HL-60/S4 (cell line): ENCODE results near the gene DZIP3.
"Not testable (repeated sequence)": the region's sequence is repeated elsewhere in the genome, so short reads cannot be mapped to it uniquely, and the experiment has no call there.

Source experiments
- in situ Hi-C: fragments of 300-500 bp; cut with MboI; formaldehyde crosslinking; loops from 2 replicates; pipeline ENCODE4 v1.14.3; 2022; ENCODE audit warnings: low sequenced_read_pairs

Gene DZIP3

DNA sequence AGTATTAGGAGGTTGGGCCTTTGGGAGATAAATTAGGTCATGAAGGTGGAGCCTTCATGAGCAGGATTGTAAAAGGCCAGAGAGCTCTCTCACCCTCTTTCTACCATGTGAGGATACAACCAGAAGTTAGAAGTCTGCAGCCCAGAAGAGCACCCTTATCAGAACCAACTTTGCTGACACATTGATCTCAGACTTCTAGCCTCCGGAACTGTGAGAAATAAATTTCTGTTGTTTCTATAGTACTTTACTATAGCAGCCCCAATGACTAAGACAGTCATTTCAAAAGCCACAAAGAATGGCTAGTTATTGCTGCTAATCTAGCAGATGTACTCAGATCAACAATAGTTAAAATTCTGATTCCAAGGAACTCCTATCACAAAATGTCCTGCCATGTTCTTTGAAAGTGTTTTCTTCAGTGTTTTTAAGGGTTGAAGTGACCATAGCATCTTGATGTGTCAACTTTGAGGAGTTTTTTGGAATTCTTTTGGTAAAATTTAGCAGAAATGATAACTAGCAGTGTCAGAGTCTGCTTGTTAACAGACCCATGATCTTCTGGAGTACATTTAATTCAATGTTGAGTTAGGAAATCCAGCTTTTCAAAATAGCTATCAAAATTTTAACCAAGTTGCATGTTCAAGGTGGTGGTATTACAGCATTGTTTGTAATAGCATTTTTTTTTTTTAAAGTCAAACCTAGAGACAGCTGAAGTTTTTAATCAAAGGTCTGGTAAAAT lies 10.3 kb downstream of the DZIP3 start:
- in situ Hi-C loops, result no loop called here

DNA sequence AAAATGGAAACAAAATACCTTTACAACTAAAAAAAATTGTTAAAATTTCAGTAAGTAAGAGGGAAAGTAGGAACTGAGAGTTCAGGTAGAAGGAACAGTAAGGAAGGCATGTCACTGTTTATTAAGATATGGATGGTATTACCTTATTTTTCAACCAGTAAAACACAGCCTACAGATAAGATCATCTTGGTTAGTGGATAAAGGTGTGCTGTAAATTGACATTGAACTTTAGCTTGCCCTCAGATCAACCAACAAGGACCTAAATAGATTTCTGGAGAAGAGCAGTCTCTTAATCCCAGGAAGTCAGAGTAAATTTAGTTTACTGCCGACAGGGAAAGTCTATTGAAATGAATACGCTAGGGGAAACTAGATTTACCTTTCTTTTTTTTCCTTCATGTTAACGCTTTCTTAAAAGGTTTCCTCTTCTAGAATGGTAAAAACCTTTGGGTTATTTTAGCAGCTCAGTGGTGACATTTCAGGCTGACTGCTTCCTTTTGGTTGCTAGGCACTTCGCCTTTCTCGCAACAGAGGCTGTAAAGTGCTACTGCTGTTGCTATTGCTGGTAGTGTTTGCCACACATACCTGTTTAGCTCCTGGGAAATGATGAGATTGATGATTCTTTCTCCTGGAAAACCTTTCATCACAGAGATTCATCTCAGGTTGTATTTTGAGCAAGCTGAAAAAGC lies 12.9 kb downstream of the DZIP3 start:
- in situ Hi-C loops, result no loop called here

DNA sequence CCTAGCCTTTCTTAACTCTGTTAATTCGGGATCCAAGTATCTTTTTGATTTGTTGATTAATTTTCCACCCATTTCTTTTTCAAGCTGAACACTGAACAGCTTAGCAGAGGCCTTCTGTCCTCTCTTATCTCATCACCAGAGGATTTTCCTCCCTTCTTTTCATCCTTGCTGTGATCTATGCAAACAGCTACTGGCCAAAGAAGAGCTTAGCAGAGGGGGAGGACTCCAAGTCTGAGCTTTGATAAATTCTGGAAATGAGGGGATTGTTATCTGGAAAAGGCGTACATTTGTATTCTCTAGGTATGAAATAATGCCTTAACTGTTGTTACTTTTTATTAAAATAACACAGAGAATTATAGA lies 13.4 kb downstream of the DZIP3 start:
- in situ Hi-C loops, result no loop called here

DNA sequence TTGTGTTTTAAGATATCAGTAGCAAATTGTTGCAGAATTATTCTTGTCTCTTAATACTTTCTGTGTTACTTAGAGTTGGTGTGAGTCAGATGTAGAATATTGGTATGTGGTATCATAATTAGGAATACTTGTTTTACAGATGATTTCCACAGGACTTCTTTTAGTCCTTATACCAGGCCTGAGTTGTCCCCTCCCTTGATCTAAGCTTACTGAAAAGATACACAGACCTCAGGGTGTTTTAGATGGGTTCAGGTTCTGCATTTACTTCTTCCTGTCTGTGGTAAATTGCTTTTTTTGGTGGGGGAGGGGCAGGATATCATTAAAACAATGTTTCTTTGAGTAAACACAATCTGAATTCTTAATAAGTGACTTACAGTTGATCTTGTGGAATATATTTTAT lies 14.2 kb downstream of the DZIP3 start:
- in situ Hi-C loops, result no loop called here

DNA sequence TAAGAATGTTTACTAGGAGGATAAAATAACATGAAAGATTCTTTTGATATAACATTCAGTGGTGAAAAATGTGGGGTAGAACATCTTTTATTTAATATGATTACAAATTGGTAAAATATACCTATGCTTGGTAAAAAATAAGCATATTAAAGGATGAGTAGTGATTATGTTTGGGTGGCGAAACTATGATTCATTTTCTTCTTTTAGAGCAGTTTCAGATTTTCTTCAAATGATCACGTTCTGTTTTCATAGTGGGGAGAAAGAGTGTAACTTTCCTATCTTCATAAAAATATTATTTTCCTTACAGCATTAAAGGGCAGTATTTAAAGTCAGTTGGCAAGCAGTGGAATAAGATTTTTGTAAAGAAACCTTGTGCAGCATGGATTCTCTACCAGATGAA lies 15.5 kb downstream of the DZIP3 start:
- in situ Hi-C loops, result no loop called here

DNA sequence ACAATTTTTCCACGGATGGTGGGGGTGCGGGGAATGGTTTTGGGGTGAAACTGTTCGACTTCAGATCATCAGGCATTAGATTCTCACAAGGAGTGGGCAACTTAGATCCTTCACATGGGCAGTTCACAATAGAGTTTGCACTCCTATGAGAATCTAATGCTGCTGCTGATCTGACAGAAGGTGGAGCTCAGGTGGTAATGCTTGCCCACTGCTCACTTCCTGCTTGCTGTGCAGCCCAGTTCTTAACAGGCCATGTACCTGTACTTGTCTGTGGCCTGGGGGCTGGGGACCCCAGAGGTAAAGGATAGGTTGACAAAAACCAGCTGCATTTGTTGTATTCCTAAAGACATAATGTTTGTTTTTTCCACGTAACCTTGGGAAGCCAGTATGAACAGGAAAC lies 16.0 kb downstream of the DZIP3 start:
- in situ Hi-C loops, result no loop called here

DNA sequence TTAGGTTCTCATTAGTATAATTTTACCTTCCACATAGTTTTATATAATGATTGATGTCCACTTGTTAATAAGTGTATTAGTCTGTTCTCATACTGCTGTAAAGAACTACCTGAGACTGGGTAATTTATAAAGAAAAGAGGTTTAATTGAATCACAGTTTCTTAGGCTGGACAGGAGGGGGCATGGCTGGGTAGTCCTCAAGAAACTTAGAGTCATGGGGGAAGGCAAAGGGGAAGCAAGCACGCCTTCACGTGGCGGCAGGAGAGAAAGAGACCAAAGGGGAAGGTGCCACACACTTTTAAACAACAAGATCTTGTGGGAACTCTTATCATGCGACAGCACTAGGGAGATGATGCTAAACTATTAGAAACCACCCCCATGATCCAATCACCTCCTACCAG lies 19.2 kb downstream of the DZIP3 start:
- in situ Hi-C loops, result no loop called here

DNA sequence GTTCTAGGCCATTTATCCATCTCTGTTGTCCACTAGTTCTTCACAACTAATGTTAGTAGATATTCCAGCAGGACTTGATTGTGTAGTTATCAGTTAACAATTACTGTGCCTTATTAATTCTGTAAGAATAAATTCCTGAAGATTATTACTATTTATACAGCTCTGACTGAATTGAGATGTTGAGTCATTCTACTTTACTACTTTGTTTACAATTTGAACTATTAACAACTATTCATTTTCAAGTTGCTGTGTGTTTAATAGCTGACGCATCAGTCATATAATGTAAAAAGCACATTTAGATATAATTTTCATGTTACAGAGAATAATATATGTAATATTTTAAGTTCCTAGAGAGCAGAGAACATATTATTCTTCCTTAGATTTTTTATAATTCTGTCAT lies 21.1 kb downstream of the DZIP3 start:
- in situ Hi-C loops, result no loop called here

DNA sequence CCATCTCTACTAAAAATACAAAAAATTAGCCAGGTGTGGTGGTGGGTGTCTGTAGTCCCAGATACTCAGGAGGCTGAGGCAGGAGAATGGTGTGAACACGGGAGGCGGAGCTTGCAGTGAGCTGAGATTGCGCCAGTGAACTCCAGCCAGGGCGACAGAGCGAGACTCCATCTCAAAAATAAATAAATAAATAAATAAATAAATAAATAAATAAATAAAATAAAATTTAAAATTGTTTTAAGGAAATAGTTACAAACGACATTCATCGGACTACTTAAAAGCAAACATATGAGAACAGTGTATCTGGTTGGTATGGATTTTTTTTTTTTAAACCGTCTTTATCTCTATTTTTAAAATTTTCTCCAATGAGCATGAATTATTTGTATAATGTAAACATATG lies 26.6 kb downstream of the DZIP3 start:
- in situ Hi-C loops, result not testable (repeated sequence)

DNA sequence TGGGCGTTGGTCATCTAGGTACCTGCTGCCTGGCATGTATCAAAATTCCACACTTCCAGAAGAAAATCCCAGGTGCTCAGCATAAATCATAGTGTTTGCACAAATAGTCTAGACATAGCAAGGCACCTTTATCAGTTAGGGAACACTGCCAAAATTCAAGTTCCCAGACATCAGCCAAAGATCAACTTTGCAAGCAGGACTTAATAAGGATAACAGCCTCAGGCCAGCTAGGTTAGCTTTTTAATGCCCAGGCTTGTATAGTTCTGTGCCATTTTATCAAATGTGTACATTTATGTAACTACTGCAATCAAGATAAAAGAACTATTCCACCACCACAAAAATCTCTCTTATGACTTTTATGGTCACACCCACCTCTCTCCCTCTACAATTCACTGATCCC lies 30.7 kb downstream of the DZIP3 start:
- in situ Hi-C loops, result no loop called here

DNA sequence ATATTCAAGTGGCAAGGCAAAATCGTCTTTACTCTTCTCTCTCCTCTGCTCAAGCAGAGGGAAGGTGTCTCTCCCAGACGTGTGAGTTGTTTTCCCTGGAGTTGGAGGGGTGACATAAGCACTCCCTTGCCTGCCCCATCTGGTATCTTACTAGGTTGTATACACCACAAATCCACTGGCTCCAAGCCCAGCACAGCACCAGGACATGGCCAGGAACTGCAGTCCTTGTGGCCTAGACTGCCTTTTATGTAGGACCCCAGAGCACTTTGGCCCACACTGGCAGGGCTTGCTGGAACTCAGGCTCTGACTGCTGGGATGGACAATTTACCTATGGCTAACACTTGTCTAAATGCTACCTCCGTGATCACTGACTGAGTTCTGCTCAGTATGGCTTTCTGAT lies 34.0 kb downstream of the DZIP3 start:
- in situ Hi-C loops, result no loop called here

DNA sequence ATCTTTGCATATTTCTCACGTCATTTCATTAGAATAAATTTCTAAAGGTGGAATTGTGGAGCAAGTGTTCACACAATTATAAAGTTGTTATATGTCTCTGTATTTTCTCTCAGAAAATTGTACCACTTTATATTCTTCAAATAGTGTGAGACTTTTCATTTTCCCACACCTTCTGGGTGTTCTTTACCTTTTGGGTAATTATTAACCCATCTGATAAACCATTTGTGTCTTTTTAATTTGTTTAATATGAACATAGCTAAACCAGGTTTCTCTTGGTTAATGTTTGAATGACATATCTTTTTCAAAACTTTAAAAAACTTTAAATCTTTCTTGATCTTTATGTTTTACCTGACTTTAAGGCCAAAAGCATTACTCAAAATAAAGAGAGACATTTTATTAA lies 40.5 kb downstream of the DZIP3 start:
- in situ Hi-C loops, result no loop called here

DNA sequence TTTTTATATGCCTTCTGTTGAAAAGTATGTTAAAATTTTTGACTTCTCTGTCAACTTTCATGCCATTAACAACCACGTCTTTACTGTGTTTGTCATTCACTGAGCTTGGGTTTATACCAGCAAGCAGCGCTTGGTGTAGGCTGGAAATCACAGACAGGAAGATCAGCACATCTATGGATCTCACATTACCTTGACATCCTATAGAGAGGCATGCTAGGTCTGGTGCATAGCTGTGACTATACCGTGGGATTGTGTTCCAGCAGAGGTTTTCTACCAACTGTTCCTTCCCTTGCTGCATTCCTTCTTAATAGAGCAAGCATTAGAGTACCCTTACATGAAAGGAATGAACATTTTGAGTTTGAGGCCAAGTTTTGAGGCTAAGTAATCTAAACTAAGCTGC lies 53.0 kb downstream of the DZIP3 start:
- in situ Hi-C loops, result no loop called here

DNA sequence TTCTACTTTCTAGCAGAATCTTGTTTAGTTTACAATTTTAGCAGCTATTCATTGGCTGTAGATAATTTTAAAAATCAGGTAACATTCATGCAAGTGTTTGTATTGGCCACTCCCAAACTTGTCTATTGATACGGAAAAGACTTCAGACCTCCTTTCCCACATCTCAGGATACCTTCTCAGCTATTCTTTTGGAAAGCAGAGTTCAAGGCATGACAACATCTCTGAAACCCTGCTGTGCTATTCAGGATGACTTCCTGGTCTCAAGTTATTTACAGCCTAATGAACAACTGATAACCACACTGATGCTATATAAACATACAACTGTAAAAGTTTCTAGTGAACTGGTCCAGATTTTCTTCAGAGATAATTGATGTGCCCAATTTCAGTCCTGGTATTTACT lies 55.8 kb downstream of the DZIP3 start:
- in situ Hi-C loops, result no loop called here

DNA sequence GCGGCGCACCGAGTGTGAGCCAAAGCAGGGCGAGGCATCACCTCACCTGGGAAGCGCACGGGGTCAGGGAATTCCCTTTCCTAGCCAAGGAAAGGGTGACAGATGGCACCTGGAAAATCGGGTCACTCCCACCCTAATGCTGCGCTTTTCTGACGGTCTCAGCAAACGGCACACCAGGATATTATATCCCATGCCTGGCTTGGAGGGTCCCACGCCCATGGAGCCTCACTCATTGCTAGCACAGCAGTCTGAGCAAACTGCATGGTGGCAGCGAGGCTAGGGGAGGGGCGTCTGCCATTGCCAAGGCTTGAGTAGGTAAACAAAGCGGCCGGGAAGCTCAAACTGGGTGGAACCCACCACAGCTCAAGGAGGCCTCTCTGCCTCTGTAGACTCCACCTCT lies 66.1 kb downstream of the DZIP3 start:
- in situ Hi-C loops, result loop anchor here (25.0 kb wide), 1 partner anchor 257 kb away; no protein-coding TSS in a partner anchor

DNA sequence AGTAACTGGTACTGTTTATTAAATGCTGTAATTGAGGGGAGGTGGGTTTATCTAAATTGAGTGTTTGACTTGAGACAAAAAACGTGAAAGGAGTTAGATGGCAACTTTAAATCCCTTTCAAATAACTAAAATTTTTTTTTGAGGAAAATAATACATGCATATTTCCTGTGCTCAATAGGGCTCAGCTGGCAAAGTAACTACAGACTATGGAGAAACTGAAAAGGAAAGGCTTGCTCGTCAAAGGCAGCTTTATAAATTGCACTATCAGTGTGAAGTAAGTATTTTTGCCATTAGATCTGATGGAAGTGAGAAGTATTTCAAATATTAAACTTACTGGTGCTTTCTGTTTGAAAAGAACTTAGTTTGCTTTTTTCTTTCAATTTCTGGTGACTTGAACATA lies 72.2 kb downstream of the DZIP3 start:
- in situ Hi-C loops, result loop anchor here (25.0 kb wide), 1 partner anchor 251 kb away; no protein-coding TSS in a partner anchor

DNA sequence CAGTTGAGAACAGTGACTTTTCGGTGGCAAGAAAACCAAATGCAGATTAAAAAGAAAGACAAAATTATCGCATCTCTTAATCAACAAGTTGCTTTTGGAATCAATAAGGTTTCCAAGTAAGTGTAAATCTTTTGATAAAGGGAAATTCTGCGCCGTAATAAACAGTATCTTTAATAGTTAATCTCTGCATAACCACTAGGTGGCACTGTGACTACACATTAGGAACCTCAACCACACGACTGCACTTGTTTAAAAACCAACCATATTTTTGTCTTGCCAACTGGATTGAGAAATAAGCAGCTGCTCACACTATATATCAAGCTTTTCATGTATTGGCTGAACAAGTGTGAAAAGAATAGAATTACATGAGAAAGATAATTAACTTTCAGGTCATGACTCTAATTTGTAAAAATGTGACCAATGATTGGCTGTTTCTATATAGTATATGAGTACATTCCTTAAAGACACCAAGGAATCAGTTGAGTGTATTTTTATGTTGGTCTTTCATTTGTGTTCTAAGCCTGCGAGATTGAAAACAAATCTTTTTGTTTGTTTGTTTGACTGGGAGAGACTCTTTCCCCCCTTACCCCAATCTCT lies 72.7 kb downstream of the DZIP3 start:
- in situ Hi-C loops, result loop anchor here (25.0 kb wide), 1 partner anchor 250 kb away; no protein-coding TSS in a partner anchor

DNA sequence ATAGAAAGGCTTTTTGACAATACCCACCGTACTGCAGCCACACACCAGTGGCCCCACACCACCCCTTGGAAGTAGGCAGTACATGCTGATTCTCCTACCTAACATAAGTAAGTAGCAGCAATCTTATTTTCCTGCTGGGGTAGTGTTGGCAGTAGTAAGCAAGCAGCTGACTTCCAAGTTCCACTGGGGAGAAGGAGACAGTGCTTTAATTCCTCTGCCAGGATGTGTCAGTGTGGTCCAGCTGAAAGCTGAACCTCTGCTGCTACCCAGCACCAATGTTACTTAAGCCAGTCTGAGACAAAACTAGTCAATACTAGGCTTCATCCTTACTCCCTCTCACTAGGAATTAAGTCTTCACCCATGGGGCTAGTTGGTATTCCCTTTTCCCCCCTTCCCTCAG lies 74.7 kb downstream of the DZIP3 start:
- in situ Hi-C loops, result loop anchor here (25.0 kb wide), 1 partner anchor 248 kb away; no protein-coding TSS in a partner anchor

DNA sequence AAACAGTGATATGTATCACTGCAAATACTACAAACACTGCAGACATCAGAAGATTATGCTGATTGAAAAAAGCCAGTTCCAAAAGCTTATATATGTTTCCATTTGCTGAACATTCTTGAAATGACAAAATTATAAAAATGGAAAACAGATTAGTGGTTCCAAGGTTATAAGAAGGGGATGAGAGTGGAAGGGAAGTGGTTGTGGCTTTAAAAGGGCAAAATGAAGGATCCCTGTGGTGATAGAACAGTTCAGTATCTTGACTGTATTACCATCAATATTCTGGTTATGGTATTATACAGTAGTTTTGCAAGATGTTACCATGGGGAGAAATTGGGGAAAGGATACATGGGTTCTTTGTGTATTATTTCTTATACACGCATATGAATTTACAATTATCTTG lies 77.8 kb downstream of the DZIP3 start:
- in situ Hi-C loops, result loop anchor here (25.0 kb wide), 1 partner anchor 245 kb away; no protein-coding TSS in a partner anchor

DNA sequence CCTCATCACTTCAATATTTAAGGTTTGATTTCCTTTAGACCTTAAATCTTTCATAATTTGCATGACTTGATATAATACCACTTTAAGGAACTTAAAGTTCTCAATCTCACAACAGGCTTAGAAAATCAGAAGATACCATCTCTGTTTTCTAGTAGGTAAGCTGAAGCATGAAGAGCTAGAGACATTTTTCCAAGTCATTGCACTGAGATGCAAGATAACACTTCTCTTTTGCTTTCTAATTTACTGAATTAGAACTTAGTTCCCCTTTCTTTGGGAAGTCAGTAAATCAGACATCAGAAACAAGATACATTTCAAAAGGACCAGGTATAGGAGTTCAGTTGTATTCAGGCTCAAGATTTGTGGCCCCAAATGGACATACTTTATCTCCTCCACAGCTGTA lies 79.7 kb downstream of the DZIP3 start:
- in situ Hi-C loops, result loop anchor here (25.0 kb wide), 1 partner anchor 243 kb away; no protein-coding TSS in a partner anchor

DNA sequence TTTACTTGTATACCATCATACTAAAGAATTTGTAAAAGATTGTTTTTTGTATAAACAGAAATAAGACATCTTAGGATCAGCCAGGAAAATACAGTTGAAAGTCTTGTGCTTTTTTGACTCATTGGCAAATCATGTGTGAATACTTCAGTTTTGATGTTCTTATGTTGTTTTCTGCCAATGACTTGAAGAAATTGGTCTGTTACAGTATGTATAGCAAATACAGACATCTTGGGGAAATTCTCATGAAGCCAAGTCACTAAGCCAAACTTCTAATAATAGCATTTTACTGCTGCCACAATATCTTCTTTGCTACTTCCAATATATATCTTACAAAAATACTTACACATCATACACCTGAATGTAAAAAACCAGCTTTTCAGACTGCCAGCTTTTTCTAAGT lies 83.2 kb downstream of the DZIP3 start:
- in situ Hi-C loops, result loop anchor here (25.0 kb wide), 1 partner anchor 240 kb away; no protein-coding TSS in a partner anchor
